Measurements from ENCODE around the gene AMPD2. TPM values are rescaled to one million over a fixed set of nuclear protein-coding genes. Genes with fewer than 3 reads are reported as not detected.

Gene AMPD2
- total and polyA plus RNA-seq, 3 donors from 2014 or later, result 35.0 to 54.5 (median 54.4) TPM

GRCh38 chr1:109634771-109635750 lies 15.4 kb downstream of the AMPD2 start:
- no peaks in the 10 kb centered on the region for H3K36me3 ChIP-seq (ENCODE audit: low read depth, missing control alignments)
- H3K27me3 ChIP-seq, result no peaks in the 10 kb centered on the region
- TF ChIP-seq POLR2A (IDR thresholded peaks at IDR 0.05) (no peak), CTCF (IDR thresholded peaks at IDR 0.05) (no peak)
- 81 to 84% methylated on average over 13 of the region's 13 CpGs for WGBS, 2 donors
- DNase-seq, result no peak
- H3K27ac ChIP-seq, result no peak overlapping the region
- H3K9me3 ChIP-seq, result no peaks in the 10 kb centered on the region
- intact Hi-C loops (cut with DNase I; ENCODE audit: low total_unique reads), result loop anchor here (5.0 to 10.0 kb wide), 2 partner anchors 88 to 350 kb away; partner anchors contain the start of genes AHCYL1 and GNAI3
- H3K4me3 ChIP-seq, result no peak overlapping the region
- H3K4me1 ChIP-seq, result peaks cover 35% of the 10 kb centered on the region

GRCh38 chr1:109635862-109636200 lies 16.2 kb downstream of the AMPD2 start:
- intact Hi-C loops (cut with DNase I; ENCODE audit: low total_unique reads), result loop anchor here (5.0 to 10.0 kb wide), 2 partner anchors 89 to 349 kb away; partner anchors contain the start of genes AHCYL1 and GNAI3
- H3K9me3 ChIP-seq, result no peaks in the 10 kb centered on the region
- 73 to 89% methylated on average over 2 of the region's 2 CpGs for WGBS, 2 donors

GRCh38 chr1:109636201-109636952 lies 16.7 kb downstream of the AMPD2 start:
- no peak for TF ChIP-seq POLR2A (IDR thresholded peaks at IDR 0.05)
- TF ChIP-seq CTCF (IDR thresholded peaks at IDR 0.05), result no peak
- Histone ChIP-seq H3K27me3 (no peaks in the 10 kb centered on the region), H3K36me3 (ENCODE audit: low read depth, missing control alignments) (no peaks in the 10 kb centered on the region), H3K4me3 (no peak overlapping the region), H3K27ac (no peak overlapping the region), H3K9me3 (no peaks in the 10 kb centered on the region), H3K4me1 (peaks cover 31% of the 10 kb centered on the region)
- intact Hi-C loops (cut with DNase I; ENCODE audit: low total_unique reads), result loop anchor here (5.0 to 10.0 kb wide), 2 partner anchors 89 to 348 kb away; partner anchors contain the start of genes AHCYL1 and GNAI3
- no peak for DNase-seq
- WGBS, 2 donors, result 52 to 72% methylated on average over 9 of the region's 9 CpGs

More at GRCh38 chr1:109635862-109636200, 16.2 kb downstream of the AMPD2 start:
- Histone ChIP-seq H3K4me1 (peaks cover 35% of the 10 kb centered on the region), H3K27me3 (no peaks in the 10 kb centered on the region), H3K4me3 (no peak overlapping the region), H3K36me3 (ENCODE audit: low read depth, missing control alignments) (no peaks in the 10 kb centered on the region), H3K27ac (no peak overlapping the region)
- no peak for DNase-seq
- TF ChIP-seq POLR2A (IDR thresholded peaks at IDR 0.05) (no peak), CTCF (IDR thresholded peaks at IDR 0.05) (no peak)

- Histone ChIP-seq H3K27ac (no peak overlapping the region), H3K4me3 (no peak overlapping the region), H3K9me3 (no peaks in the 10 kb centered on the region), H3K36me3 (ENCODE audit: low read depth, missing control alignments) (no peaks in the 10 kb centered on the region), H3K4me1 (peaks cover 21% of the 10 kb centered on the region), H3K27me3 (no peaks in the 10 kb centered on the region)
- intact Hi-C loops (cut with DNase I; ENCODE audit: low total_unique reads), result loop anchor here (5.0 to 10.0 kb wide), 2 partner anchors 90 to 347 kb away; partner anchors contain the start of genes AHCYL1 and GNAI3
- WGBS, 2 donors, result 94 to 95% methylated on average over 7 of the region's 7 CpGs
- DNase-seq, result no peak
- no peak for TF ChIP-seq POLR2A (IDR thresholded peaks at IDR 0.05)
- no peak for TF ChIP-seq CTCF (IDR thresholded peaks at IDR 0.05)
These were observed 17.8 kb downstream of the AMPD2 start for GRCh38 chr1:109637446-109637845.

All from testis (tissue), 3 donors.